HG02852 (cell line): Measurements from ENCODE around the gene TOM1.

Experiments used
- ATAC-seq: cut with Tn5 transposase; IDR thresholded peaks from one replicate; pipeline ENCODE4 v1.9.1; 2021; ENCODE audit warnings: mild to moderate bottlenecking, moderate library complexity; ENCODE audit not compliant: unreplicated experiment

The TOM1 gene

DNA sequence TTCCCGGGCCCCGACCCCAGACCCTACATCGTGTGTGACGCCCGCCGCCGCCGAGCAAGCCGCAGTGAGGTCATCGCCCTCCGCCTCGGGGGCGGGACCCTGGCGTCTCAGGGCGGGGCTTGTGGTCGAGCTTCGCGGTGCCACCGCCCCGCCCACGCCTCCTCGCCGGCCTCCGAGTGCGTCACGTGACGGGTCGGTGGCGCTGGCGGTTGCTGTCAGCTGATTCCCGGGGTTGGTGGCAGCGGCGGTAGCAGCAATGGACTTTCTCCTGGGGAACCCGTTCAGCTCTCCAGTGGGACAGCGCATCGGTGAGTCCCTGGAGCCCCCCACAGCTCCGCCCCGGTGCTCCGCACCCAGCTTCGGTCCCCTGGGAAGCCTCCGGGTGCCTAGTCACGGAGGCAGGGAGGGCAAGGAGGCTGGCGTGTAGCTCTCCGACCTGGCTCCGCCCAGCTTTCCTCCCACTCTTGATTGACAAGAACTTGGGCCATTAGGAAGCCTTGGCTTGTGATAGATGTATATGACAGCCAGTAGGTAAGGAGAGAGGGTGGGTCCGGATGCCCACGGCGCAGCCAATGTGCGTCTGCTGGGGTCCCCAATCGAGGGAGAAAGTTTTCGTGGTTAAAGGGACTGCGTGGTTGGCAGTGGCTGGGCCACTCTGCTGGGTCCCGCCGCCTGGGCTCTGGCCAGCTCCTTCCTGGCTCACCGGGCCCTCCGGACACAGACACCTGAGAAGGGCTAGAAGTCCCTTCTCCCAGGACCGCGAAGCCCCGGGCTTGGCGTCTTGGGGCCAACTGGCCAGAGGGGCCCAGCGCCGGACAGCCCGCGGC is at the start of gene TOM1:
Gene TOM1 (plus strand): TSS at position 222 of the 827 bp plus-strand sequence. CDS start 35 bp downstream, at position 257.
- ATAC-seq: peak; percentile 95

DNA sequence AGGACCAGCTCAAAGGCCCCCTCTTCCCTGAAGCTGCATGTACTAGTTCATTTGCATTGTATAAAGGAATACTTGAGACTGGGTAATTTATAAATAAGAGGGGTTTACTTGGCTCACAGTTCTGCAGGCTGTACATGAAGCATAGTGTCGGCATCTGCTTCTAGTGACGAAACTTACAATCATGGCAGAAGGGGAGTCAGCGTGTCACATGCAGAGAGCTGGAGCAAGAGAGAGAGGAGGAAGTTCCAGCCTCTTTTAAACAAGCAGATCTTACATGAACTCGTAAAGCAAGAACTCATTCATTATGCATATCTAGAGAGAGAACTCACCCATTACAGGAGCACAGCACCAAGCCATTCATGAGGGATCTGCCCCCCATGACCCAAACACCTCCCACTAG is 49.5 kb upstream of the TOM1 start:
- no peak for ATAC-seq

DNA sequence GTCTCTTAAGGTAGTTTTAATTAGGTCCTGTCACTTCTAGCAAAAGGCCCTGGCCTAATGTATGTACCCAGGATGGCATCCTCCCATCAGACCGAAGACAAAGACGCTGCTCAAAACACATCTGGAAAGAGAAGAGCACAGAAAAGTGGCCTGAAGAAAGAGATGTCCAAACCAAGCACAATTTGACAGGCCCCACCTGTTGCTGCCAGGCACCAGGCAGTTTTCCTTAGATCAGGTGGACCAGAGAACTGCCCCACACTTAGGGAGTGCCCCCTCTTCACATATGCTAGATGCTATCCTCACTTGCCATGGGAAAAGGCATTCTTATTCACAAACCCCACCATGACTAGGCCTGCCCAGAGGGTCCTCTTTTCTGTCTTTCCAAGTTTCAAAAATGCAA is 45.7 kb upstream of the TOM1 start:
- no peak for ATAC-seq

DNA sequence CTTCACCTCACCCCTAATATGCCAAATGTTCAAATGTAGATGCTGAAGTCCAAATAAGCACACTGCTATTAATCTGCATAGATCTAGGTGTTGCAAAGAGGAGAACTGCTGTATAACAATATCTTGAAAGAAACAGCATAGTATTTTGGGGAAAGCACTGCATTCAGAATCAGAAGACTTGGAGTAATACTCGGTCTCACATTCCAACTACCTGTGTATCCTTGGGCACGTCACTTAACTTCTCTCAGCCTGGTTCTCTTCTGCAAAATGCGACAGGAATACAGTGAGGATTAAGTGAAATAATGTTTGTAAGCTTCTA is 42.7 kb upstream of the TOM1 start:
- peak; percentile 7 for ATAC-seq

DNA sequence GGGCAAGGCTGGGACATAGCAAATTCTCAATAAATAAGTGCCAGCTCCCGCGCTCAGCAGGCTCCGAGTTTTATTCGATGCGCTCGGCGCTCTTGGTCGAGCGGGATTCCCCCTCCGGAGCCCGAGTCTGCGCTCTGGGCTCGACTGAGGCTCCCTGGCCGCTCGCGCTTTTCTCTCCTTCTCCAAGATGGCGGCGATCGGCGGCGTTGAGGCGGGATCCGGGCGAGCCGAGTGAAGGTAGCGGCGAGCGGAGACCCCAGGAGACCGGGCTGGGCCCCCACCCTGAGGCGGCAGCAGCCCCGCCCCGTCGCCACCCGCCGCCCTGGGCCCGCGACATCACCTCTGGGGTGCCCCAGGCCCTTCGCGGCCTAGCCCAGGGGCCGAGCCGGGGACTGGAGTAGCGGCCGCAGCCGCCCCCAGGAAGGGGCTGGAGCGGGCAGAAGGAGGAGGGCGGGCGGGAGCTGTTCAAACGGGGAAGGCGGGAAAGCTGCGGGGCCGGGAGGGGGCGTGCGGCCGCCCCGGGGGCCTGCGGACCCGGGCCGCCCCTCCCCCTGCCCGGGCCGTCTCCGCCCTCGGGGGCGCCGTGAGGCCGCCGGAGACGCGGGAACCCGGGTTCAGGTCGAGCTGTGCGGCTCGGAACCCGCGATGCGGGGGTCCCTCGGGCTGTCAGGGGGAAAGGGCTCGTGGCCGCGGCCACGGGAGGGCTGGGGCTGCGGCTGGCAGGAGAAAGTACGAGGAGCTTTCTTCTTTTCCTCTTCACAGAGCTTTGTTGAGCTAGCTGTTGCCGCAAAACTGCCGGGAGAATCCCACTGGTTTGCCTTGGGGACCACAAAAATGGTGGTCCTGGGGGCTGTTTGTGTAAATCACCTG is 42.1 kb upstream of the TOM1 start, which contains the start of gene HMGXB4:
Gene HMGXB4 (plus strand): TSS at position 173 of the 870 bp plus-strand sequence. CDS start 4,898 bp downstream, outside the sequence.
- peak; percentile 88 for ATAC-seq

DNA sequence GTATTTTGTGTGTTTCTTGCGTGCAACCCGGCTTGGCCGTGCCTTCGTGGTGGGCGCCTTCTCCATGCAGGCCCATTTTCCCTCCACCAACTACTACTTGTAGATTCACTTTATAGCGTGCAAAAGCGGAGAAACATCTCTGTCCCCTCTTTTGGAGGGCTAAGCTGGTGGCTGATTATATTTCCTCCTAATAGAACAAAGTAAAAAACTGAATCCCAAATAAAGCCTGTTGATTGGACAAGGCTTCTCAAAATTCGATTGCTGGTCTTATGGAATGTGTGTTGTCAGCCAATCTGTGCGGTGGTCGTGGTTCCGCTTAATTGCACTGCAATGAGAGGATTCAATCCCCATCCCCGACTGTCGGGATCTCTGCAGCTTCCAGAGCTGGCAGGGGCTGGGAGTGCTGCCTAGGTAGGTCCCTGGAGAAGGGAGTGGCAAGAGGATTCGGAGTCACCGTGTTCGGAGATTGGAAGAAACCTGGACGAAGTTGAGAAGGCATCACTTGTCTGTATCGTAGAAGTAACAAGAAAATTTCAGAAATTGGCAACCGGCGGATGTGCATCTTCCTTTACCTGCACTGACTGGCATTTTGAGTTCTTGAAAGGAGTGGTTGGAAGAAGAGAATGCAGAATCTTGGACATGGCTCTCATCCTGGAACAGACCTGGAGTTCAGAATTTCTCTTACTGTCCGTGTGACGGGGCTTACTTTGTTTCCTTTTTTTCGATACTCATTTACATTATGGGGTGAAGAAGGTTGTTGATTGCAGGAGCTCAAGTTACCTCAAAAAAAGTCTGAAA is 41.3 kb upstream of the TOM1 start:
- no peak for ATAC-seq

DNA sequence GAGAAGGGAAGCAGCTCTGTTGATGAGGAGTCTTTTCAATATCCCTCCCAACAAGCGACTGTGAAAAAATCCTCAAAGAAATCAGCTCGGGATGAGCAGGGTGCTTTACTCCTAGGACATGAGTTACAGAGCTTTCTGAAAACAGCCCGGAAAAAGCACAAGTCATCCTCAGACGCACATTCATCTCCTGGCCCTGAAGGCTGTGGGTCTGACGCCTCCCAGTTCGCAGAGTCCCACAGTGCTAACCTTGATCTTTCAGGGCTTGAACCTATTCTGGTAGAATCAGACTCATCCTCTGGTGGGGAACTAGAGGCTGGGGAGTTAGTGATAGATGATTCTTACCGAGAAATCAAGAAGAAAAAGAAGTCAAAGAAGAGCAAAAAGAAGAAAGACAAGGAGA is 34.7 kb upstream of the TOM1 start:
- ATAC-seq: no peak

DNA sequence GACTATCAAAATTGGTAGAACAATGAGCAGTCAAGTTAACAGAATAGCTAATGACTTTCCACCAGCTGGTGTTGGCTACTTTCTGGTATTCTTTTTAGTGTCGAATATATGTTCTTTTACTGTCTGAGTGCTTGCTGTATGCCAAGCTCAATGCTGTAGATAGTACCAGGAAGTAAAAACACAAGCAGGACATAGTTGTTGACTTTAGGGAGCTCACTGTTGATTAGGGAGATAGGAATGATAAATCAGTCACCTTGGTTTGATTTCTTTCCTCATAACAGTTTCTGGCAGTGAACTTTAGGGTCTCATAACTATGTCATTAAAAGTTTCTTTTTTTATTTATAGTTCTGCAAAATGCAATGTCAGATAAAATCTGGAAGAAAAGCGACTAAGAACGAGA is 33.4 kb upstream of the TOM1 start:
- no peak for ATAC-seq

DNA sequence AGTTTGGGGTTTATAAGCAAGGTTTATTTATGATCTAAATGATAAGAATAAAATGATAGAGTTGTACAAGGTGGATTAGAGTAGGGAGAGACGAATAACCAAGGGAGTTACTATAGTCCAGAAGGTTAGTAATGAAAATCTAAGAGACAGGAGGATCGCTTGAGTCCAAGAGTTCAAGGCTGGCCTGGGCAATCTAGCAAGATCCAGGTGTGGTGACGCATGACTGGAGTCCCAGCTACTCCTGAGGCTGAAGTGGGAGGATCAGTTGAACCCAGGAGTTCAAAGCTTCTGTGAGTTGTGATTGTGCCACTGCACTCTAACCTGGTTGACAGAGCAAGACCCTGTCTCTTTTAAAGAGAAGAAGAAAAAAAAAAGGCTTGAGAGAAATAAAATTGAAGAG is 30.1 kb upstream of the TOM1 start:
- no peak for ATAC-seq

DNA sequence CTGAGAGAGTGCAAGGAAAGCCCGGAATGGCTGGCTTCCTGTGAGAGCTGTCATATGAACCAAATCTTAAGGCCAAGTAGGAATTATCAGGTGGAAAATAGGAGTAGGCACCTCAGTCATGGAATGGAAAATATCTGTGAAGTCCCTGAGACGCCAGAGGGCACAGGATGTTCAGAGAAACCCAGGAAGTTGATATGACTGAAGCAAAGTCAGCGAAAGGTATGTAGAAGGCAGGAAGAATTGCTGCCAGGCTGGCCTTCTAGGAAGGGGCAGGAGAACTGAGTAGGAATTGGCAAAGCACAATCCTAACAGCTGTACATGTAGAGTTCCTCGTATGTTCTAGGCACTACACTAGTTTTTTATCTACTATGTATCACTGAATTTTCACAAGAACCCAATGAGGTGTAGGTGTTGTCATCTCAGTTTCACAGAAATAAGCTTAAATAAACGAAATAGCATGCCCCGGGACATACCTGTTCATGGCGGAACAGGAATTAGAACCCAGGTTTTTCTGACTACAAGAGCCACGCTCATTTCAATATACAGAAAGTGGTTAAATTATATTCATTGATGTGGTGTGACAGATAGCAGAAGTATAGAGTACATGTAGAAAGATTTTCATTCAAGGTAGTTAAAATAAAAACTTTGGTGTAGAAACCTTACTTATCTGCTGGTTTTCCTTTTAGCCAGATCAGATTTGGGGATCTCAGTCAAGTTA is 25.4 kb upstream of the TOM1 start:
- ATAC-seq: no peak

DNA sequence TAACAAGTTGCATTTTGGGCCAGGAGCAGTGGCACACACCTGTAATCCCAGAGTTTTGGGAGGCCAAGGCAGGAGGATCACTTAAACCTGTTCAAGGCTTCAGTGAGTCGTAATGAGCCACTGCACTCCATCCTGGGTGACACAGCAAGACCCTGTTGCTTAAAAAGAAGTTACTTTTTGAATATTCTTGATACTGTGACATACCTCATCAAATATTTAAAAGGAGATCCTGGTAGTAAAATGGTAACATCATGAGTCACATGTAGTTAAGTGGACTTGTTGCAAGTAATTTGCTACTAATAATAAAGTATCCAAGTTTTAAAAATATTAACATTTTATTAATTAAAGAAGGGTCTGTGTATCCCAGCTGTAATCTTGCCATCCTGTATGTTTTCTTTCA is 24.1 kb upstream of the TOM1 start:
- no peak for ATAC-seq

DNA sequence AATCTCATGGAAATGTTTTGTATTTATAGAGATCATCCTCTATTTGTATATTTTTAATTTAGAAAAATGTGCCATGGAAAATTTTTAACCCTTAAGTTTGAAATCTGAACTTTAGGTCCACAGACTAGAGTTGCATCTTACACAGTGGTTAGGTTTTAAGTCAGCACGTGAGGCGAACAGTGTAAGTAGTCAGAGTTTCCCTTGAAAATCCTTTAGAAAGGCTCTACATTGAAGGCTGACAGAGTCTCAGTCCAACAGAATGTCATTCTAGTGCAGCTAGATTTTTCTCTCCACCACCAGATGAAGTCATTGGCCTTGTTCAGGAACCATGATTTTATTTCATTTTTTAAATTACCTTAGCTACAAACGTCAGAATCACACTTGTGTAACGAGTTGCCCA is 23.7 kb upstream of the TOM1 start:
- no peak for ATAC-seq

DNA sequence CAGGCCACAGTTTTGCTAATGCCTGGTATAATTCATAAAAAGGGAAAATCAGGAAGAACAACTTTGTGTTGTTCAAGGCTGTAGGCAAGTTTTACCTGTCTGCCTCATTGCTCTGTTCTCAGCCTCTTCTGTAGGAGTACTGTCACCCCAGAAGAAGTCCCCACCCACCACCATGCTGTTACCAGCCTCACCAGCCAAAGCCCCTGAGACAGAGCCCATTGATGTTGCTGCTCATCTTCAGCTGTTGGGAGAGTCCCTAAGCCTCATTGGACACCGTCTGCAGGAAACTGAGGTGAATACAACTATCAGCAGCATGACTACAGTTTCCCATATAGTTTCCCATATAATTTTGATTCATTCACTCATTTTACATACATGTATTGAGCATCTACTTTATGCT is 11.6 kb upstream of the TOM1 start:
- no peak for ATAC-seq

DNA sequence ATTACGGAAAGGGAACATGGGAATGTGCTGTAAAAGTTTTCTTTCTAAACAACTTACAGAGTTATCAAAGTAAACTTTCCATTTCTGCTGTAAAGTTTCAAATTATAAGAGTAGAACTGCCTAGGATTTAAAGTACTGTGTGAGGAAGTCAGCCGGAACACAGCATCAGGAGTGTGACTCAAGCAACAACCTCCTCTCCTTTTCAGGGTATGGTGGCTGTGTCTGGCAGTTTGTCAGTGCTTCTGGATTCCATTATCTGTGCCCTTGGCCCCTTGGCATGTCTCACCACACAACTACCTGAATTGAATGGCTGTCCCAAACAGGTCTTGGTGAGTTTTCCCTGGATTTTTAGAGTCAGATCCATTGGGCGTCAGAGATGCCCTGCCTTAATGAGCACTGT is 6.9 kb upstream of the TOM1 start:
- no peak for ATAC-seq

DNA sequence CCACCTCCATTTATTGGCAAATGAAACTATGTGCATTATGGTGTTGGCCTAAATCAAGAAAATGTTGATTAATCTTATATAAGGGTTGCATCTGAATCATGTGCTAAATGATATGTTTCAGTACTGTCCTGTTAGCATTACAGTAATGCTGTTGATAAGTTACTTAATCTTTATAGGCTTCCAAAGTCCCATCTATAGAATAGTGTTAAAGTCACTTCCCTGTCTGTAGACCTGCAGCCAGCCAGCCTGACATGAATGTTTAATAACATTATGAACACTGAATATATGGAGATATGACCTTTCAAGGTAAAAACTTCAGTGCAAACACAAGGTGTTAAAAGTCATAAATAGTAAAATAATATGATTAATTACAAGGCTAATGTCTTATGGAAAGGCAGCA is 3.6 kb upstream of the TOM1 start:
- ATAC-seq: no peak

DNA sequence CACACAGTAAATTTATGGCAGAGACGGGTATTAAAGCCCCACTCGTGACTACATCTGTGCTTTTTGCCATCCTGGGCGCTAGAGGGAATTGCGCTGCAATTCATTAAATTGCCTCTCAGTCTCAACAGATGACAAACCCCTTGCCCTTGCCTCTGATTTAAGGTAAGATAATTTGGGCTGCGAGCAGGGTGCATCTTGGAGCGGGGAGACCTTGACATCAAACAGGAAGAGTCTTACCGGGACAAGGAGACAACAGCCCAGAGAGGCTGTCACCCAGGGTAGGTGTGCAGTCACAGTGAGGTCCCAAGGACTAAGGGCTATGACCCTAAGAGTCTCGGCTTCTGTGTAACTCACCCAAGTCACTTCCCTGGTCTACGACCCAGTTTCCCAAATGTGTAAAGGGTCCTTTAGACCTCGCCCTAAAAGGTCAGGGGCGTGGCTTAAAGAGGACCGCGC is 449 bp upstream of the TOM1 start:
- peak; percentile 2 for ATAC-seq

DNA sequence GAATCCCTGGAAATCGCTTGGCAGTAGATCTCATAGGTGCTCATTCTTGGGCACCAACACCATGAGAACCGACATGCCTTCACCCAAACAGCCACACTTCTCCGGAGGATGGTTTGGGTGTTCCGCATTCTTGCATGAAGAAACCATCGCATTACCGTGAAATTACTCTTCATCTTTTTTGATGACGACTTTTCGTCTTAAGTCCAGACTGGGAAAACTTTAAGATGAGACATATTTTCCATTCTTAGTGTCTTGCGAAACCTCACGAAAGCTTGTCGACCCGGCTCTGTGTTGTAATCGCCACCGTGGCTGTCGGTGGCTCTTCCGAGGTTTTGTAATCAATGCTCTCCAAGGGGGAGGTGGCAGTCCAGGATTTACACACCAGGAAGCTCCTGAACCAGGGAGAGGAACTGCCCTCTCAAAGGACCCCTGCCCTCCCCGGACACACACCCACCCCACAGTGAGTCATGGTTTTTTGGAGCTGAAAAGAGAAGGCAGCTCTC is 1.7 kb downstream of the TOM1 start:
- no peak for ATAC-seq

DNA sequence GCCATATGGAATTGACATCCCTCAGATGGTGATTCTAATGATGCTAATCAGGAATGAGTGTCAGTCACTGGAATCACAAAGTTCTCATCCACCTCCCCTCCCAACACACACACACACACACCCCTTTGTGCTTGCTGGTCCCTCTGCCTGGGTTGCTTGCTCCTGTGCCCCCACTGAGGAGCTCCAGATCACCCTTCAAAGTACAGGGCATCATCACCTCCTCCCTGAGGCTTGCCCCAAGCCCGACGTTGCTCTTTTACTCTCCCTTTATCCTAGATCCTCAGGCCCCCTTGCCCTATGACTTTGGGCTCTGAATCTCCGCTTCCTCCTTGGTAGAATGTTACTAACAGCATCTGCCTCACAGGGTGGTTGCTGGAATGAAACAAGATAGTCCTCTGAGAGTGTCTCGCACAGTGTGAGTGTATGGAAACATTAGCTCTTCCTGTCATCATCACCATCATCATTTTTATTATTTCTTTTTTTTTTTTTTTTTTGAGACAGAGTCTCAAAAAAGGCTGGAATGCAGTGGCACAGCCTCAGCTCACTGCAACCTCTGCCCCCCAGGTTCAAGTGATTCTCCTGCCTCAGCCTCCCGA is 3.4 kb downstream of the TOM1 start:
- no peak for ATAC-seq

DNA sequence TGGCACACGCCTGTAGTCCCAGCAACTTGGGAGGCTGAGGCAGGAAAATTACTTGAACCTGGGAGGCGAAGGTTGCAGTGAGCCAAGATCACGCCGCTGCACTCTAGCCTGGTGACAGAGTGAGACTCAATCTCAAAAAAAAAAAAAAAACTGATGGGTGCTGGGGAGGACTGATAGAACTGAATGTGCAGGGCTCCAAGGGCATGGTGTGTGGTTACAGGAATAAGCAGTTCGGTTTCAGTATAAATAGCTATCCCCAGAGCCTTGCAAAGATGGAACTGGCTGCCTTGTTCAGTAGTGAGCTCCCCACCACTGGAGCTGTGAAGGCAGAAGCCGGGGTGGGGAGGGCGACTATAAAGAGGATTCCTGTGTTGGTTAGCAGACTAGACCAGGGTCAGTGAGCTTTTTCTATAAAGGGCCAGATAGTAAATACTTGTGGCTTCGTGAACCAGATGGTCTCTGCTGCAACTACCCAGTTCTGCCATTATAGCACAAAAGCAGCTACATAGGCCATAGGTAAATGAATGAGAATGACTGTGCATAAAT is 5.9 kb downstream of the TOM1 start:
- no peak for ATAC-seq
